Osteocyte (in vitro differentiated cells): ENCODE measurements around the gene CHRD. TPM values are rescaled to one million over a fixed set of nuclear protein-coding genes. Genes with fewer than 3 reads are reported as not detected.

Experiments
- DNase-seq: peaks from one replicate; pipeline ENCODE4 v3.0.0; 2021; ENCODE audit warnings: mixed read lengths; ENCODE audit not compliant: unreplicated experiment; ENCODE audit errors: extremely low spot score
- H3K27ac Mint-ChIP-seq: one replicate; pipeline ENCODE4 v1.8.0; 2021; ENCODE audit warnings: mild to moderate bottlenecking, mixed read lengths; ENCODE audit not compliant: unreplicated experiment
- H3K27me3 Mint-ChIP-seq: one replicate; pipeline ENCODE4 v1.8.0; 2021; ENCODE audit warnings: mixed read lengths; ENCODE audit not compliant: unreplicated experiment
- H3K36me3 Mint-ChIP-seq: one replicate; pipeline ENCODE4 v1.8.0; 2021; ENCODE audit warnings: mixed read lengths; ENCODE audit not compliant: unreplicated experiment
- H3K4me1 Mint-ChIP-seq: one replicate; pipeline ENCODE4 v1.8.0; 2021; ENCODE audit warnings: mixed read lengths; ENCODE audit not compliant: unreplicated experiment
- H3K4me3 Mint-ChIP-seq: one replicate; pipeline ENCODE4 v1.8.0; 2021; ENCODE audit warnings: mild to moderate bottlenecking, moderate library complexity, mixed read lengths; ENCODE audit not compliant: unreplicated experiment
- H3K9me3 Mint-ChIP-seq: one replicate; pipeline ENCODE4 v1.8.0; 2021; ENCODE audit warnings: mixed read lengths; ENCODE audit not compliant: unreplicated experiment
- CTCF ChIP-seq: fragments of 200-600 bp; sonication (generic); IDR thresholded peaks from 2 replicates; pipeline ENCODE4 v1.5.0; 2021; ENCODE audit warnings: antibody characterized with exemption, mild to moderate bottlenecking, moderate library complexity
- total RNA-seq: library from RNA; stranded (reverse); gene quantifications from 2 replicates; pipeline ENCODE4 v1.2.1, GENCODE V29; 2021

The CHRD gene
- total RNA-seq, 1 donor from 2014 or later = 4.4 TPM

GRCh38 chr3:184341925-184342324, 37.9 kb upstream of the CHRD start:
- Mint-ChIP-seq H3K9me3 (no peaks in the 10 kb centered on the region), H3K4me1 (peaks cover 44% of the 10 kb centered on the region), H3K36me3 (peaks cover 13% of the 10 kb centered on the region), H3K4me3 (no peak overlapping the region), H3K27me3 (no peaks in the 10 kb centered on the region), H3K27ac (no peak overlapping the region)
- no peak for DNase-seq
- no peak for TF ChIP-seq CTCF

- H3K27ac Mint-ChIP-seq = peak overlapping the region; percentile 40
- H3K9me3 Mint-ChIP-seq = no peaks in the 10 kb centered on the region
Measured at GRCh38 chr3:184343200-184343876, 36.5 kb upstream of the CHRD start.

DNA sequence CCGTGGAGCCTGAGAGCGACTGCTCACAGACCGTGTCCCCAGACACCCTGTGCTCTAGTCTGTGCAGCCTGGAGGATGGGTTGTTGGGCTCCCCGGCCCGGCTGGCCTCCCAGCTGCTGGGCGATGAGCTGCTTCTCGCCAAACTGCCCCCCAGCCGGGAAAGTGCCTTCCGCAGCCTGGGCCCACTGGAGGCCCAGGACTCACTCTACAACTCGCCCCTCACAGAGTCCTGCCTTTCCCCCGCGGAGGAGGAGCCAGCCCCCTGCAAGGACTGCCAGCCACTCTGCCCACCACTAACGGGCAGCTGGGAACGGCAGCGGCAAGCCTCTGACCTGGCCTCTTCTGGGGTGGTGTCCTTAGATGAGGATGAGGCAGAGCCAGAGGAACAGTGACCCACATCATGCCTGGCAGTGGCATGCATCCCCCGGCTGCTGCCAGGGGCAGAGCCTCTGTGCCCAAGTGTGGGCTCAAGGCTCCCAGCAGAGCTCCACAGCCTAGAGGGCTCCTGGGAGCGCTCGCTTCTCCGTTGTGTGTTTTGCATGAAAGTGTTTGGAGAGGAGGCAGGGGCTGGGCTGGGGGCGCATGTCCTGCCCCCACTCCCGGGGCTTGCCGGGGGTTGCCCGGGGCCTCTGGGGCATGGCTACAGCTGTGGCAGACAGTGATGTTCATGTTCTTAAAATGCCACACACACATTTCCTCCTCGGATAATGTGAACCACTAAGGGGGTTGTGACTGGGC, 35.1 kb upstream of the CHRD start:
- DNase-seq = no peak
- TF ChIP-seq CTCF = no peak
- Mint-ChIP-seq H3K27me3 (no peaks in the 10 kb centered on the region), H3K4me3 (no peak overlapping the region), H3K36me3 (peaks cover 13% of the 10 kb centered on the region), H3K4me1 (peaks cover 35% of the 10 kb centered on the region), H3K9me3 (no peaks in the 10 kb centered on the region), H3K27ac (no peak overlapping the region)

More at GRCh38 chr3:184343200-184343876, 36.5 kb upstream of the CHRD start:
- Mint-ChIP-seq H3K27me3 (no peaks in the 10 kb centered on the region), H3K36me3 (peaks cover 13% of the 10 kb centered on the region), H3K4me3 (no peak overlapping the region), H3K4me1 (peaks cover 38% of the 10 kb centered on the region)
- TF ChIP-seq CTCF = no peak
- DNase-seq = no peak

DNA sequence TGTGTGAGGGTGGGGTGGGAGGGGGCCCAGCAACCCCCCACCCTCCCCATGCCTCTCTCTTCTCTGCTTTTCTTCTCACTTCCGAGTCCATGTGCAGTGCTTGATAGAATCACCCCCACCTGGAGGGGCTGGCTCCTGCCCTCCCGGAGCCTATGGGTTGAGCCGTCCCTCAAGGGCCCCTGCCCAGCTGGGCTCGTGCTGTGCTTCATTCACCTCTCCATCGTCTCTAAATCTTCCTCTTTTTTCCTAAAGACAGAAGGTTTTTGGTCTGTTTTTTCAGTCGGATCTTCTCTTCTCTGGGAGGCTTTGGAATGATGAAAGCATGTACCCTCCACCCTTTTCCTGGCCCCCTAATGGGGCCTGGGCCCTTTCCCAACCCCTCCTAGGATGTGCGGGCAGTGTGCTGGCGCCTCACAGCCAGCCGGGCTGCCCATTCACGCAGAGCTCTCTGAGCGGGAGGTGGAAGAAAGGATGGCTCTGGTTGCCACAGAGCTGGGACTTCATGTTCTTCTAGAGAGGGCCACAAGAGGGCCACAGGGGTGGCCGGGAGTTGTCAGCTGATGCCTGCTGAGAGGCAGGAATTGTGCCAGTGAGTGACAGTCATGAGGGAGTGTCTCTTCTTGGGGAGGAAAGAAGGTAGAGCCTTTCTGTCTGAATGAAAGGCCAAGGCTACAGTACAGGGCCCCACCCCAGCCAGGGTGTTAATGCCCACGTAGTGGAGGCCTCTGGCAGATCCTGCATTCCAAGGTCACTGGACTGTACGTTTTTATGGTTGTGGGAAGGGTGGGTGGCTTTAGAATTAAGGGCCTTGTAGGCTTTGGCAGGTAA, 34.3 kb upstream of the CHRD start:
- Mint-ChIP-seq H3K27ac (peak overlapping the region; percentile 88), H3K36me3 (peaks cover 13% of the 10 kb centered on the region), H3K27me3 (no peaks in the 10 kb centered on the region), H3K4me1 (peaks cover 35% of the 10 kb centered on the region), H3K4me3 (peak overlapping the region; percentile 40), H3K9me3 (no peaks in the 10 kb centered on the region)
- no peak for DNase-seq
- peak; percentile 58 for TF ChIP-seq CTCF
